Tibial nerve (tissue), 4 donors: ENCODE data around the gene CYFIP2.

Experiments
- CTCF ChIP-seq, 5 experiments: fragments of 200-600 bp in 3 of 5; fragments of 450-650 bp in 2 of 5; sonication (generic) in 3 of 5; IDR thresholded peaks; one replicate each; pipeline ENCODE4 v1.5.1; 2016 to 2019; ENCODE audit warnings: antibody characterized with exemption in 5 of 5, mild to moderate bottlenecking in 3 of 5, moderate library complexity in 2 of 5
- EP300 ChIP-seq, 2 donors: sonication (generic); formaldehyde crosslinking; IDR thresholded peaks; one replicate each; pipeline ENCODE4 v1.6.1; 2017; ENCODE audit warnings: antibody characterized with exemption in 2 of 2, mild to moderate bottlenecking in 1 of 2
- POLR2A ChIP-seq, 2 donors: fragments of 450-650 bp; IDR thresholded peaks; one replicate each; pipeline ENCODE4 v1.6.1; 2017; ENCODE audit warnings: antibody characterized with exemption in 2 of 2, mild to moderate bottlenecking in 2 of 2, moderate library complexity in 2 of 2

- TF ChIP-seq CTCF (IDR thresholded peaks at IDR 0.05) (no peak), POLR2A (IDR thresholded peaks at IDR 0.05) (no peak), EP300 (IDR thresholded peaks at IDR 0.05) (no peak)
Measured at GRCh38 chr5:157322581-157322980, 56.7 kb downstream of the CYFIP2 start.
